Measurements from ENCODE around the gene MXRA8. TPM values are rescaled to one million over a fixed set of nuclear protein-coding genes. Genes with fewer than 3 reads are reported as not detected.

MXRA8 gene
- polyA plus RNA-seq, 5 donors: 108 to 164 (median 155) TPM

DNA sequence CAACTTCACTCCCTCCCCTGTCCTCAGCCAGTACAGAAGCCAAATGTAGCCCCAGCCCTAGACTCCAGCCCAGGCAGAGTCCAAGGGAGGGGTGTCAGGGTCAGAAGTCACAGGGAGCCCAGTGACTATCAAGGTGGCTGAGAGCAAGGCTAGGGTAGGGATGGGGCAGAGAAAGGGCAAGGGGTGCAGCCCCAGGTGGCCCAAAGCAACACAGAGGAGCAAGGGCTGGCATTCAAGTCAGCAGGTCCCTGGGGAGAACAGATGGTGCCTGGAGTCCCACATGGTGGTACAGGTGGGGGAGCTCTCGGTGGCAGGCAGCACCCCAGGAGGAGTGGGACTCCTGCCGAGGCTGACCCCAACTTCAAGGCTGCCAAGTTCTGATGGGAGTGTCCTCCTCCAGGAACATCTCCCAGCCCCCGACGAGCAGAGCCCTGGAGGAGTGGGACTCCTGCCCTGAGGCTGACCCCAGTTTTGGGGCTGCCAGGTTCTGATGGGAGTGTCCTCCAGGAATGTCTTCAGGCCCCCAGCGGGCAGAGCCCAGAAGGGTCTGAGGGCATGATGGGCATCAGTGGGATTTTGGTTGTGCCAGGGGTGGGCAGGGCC, 5.5 kb downstream of the MXRA8 start:
- DNase-seq: no peak

DNA sequence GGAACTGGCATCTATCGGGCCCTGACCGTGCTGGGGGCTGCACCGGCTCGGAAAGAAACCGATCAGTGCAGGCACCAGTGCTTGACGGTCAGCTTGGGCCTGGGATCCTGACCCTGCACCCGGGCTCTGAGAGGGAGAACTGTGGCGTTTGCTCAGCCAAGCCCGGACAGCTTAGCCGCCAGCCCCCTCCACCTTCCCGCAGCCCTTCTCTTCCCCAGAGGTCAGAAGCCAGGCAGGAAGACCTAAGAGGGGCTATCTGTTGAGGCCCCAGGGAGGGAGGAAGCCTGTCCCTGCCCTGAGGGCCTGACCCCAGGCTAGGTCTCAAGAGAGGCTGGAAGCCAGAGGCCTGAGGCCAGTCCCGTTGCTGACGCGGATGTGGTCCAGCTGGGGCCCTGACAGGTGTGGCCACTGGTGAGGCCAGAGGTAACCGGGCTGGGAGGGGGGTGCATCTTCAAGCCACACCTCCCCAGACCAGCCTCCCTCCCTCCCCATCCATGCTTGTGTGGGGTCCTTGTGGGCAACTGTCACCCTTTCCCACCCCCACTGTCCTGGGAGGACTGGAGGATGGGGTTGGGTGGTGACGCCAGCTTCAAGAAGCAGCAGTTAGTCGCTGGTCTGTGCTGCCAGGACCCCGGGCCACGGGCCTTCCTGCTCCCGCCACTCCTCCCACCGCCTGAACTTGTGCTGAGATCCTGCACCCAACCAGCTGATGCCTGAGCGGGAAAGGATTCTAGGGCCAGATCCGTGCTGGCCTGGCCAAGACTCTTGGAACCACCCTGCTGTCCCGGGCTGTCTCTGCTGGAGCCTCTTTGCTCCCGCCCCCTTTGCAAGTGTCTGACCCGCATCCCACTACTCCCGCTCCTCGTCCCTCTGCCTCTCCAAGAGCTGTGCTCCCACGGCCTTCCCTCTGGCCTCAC, 6.6 kb downstream of the MXRA8 start:
- DNase-seq: no peak

GRCh38 chr1:1349256-1350012, 8.9 kb downstream of the MXRA8 start, which contains the start of gene DVL1:
TSS of gene DVL1 (minus strand) at chr1:1349418. CDS start at chr1:1349065, 353 bp downstream.
- peak; percentile 69 to 70 for DNase-seq

- DNase-seq: no peak
Measured at GRCh38 chr1:1348420-1349255, 9.7 kb downstream of the MXRA8 start.

GRCh38 chr1:1347663-1348419, 10.5 kb downstream of the MXRA8 start:
- no peak for DNase-seq

DNA sequence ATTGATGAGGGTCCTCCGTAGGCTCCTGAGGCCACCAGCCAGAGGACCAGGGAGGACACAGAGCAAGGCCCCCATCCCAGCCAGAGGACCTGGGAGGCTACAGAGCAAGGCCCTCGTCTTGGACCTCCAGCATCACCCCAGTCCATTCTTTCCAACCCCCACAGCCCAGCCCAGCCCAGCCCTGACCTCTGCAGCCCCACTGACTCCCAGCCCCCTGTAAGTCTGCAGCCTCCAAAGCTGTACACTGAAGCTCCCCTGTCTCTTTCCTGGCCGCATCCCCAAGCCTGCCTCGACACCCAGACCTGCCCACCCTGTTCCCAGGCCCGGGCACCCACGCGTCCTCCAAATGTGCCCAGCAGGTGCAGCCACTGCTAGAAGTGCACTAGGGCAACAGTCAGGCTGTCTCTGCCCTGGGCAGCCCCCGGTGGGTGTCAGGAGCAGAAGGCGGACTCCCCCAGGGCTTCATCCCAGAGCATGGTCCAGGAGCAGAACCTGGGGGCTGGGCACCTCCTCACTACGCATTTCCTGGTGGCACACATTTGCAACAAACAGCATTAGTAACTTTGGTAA, 11.2 kb downstream of the MXRA8 start:
- no peak for DNase-seq

GRCh38 chr1:1346501-1346890, 11.9 kb downstream of the MXRA8 start:
- no peak for DNase-seq

- DNase-seq: no peak
Measured at GRCh38 chr1:1345860-1346500, 12.4 kb downstream of the MXRA8 start.

- no peak for DNase-seq
Measured at GRCh38 chr1:1345384-1345783, 13.0 kb downstream of the MXRA8 start.

- DNase-seq: no peak
Measured at GRCh38 chr1:1344655-1345361, 13.5 kb downstream of the MXRA8 start.

- DNase-seq: no peak
Measured at GRCh38 chr1:1343811-1344421, 14.4 kb downstream of the MXRA8 start.

DNA sequence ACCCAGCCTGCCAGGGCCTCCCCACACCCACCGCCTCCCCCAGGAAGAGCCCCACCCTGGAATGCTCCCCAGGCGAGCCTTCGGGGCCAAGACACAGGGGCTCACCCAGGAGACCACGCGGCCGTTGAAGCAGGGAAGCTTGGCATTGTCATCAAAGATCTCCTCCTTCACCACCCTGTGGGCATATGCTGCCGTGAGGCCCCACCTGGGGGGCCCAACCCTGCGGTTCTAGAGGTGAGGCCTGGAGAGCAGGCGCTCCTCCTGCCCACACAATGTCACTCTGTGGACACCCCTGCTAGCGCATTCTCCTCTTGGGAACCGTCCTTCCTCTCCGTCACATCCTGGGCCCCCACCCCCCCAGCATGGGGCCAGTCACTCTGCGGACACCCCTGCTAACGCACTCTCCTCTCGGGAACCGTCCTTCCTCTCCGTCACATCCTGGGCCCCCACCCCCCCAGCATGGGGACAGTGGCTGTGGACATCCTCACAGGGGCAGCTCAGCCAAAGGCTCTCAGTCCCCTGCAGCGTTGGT, 15.7 kb downstream of the MXRA8 start:
- DNase-seq: no peak

DNA sequence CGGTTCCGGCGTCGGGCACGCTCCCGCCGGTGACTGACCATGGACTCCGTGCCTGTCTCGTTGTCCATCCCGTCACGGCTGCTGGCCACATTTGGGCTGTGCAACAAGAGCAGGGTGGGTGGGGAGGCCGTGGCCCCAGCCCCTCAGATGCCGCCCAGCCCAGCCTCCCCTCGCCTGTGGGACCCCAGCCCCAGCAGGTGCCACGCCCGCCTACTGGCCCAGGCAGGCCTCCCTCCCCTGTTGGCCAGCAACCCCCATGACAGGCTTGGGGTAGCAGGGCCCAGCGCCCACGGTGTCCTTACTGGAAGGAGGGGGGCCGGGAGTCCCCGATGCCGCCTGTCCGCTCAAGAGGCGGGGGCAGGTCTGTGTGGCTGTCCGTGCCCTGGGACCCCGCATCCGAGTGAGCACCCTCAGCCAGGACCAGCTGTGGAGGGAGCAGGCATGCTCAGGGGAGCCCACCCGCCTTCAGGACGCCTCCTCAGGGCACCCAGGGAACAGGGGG, 16.2 kb downstream of the MXRA8 start:
- no peak for DNase-seq

- DNase-seq: no peak
Measured at GRCh38 chr1:1341549-1342021, 16.8 kb downstream of the MXRA8 start.

DNA sequence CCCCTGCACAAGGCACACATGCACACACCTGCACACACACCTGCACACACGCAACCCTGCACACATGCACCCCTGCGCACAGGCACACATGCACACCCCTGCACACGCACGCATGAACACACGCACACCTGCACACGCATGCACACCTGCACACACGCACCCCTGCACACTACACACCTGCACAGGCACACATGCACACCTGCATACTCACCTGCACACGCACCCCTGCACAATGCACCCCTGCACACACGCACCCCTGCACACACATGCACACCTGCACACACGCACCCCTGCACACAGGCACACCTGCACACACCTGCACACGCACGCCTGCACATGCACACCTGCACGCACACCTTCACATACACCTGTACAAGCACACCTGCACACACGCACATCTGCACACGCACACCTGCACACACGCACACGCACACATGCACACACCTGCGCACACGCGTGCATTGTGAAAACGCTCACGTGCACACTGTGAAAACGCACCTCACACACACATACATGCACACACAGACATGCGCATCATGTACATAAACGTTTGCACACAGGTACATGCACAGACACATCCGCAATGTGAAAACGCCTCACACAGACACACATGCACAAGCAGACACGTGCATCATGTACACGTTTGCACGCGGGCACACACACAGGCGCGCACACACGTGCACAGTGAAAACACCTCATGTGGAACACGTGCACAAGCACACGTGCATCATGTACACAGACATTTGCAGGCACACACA, 17.4 kb downstream of the MXRA8 start:
- DNase-seq: no peak

- DNase-seq: no peak
Measured at GRCh38 chr1:1340185-1340584, 18.2 kb downstream of the MXRA8 start.

- no peak for DNase-seq
Measured at GRCh38 chr1:1338278-1338677, 20.1 kb downstream of the MXRA8 start.
